NT2/D1 (cell line): ENCODE data around the gene ERG.

Experiments
- DNase-seq: peaks from one replicate; pipeline ENCODE4 v3.0.0-alpha.2; 2011; ENCODE audit warnings: low read depth, low spot score
- H3K27me3 ChIP-seq: 2 replicates; pipeline ENCODE4 v1.6.0; 2011; ENCODE audit warnings: mild to moderate bottlenecking; ENCODE audit not compliant: insufficient read length, insufficient read depth
- H3K36me3 ChIP-seq: 2 replicates; pipeline ENCODE4 v1.6.1; 2011; ENCODE audit warnings: mild to moderate bottlenecking, low read length, mixed read lengths; ENCODE audit not compliant: insufficient read depth, insufficient read length
- H3K4me1 ChIP-seq: 2 replicates; pipeline ENCODE4 v1.5.1; 2011; ENCODE audit not compliant: insufficient read depth, insufficient read length
- H3K4me3 ChIP-seq: 2 replicates; pipeline ENCODE4 v1.5.1; 2011; ENCODE audit warnings: low read depth; ENCODE audit not compliant: insufficient read length
- H3K9ac ChIP-seq: 2 replicates; pipeline ENCODE4 v1.6.0; 2011; ENCODE audit warnings: low read depth; ENCODE audit not compliant: insufficient read length
- H3K9me3 ChIP-seq: 2 replicates; pipeline ENCODE4 v1.5.1; 2011; ENCODE audit warnings: mild to moderate bottlenecking, low read length; ENCODE audit not compliant: insufficient read depth
- SUZ12 ChIP-seq: IDR thresholded peaks from 2 replicates; pipeline ENCODE4 v1.6.1; 2011; ENCODE audit not compliant: insufficient read length, insufficient read depth; ENCODE audit errors: extremely low read depth
- YY1 ChIP-seq: IDR thresholded peaks from 2 replicates; pipeline ENCODE4 v1.6.1; 2011; ENCODE audit not compliant: insufficient read length, insufficient read depth
- ZNF274 ChIP-seq: IDR thresholded peaks from 2 replicates; pipeline ENCODE4 v1.6.1; 2011; ENCODE audit warnings: mild to moderate bottlenecking, low read depth, low read length

The ERG gene

GRCh38 chr21:38472412-38473108 lies 25.7 kb downstream of the ERG start:
- no peak for DNase-seq

GRCh38 chr21:38471766-38472165 lies 26.5 kb downstream of the ERG start:
- Histone ChIP-seq H3K9me3 (no peaks in the 10 kb centered on the region), H3K4me3 (no peak overlapping the region), H3K4me1 (peaks cover 3% of the 10 kb centered on the region), H3K27me3 (no peaks in the 10 kb centered on the region), H3K9ac (no peak overlapping the region), H3K36me3 (no peaks in the 10 kb centered on the region)
- TF ChIP-seq SUZ12 (no peak), YY1 (no peak), ZNF274 (no peak)
- DNase-seq, result no peak

More at GRCh38 chr21:38472412-38473108, 25.7 kb downstream of the ERG start:
- H3K4me1 ChIP-seq, result peaks cover 3% of the 10 kb centered on the region
- no peak overlapping the region for H3K9ac ChIP-seq
- H3K36me3 ChIP-seq, result no peaks in the 10 kb centered on the region
- H3K27me3 ChIP-seq, result no peaks in the 10 kb centered on the region
- H3K9me3 ChIP-seq, result no peaks in the 10 kb centered on the region
- no peak for TF ChIP-seq ZNF274
- TF ChIP-seq YY1, result no peak
- TF ChIP-seq SUZ12, result no peak
- no peak overlapping the region for H3K4me3 ChIP-seq

- no peaks in the 10 kb centered on the region for H3K36me3 ChIP-seq
- no peaks in the 10 kb centered on the region for H3K27me3 ChIP-seq
- TF ChIP-seq SUZ12, result no peak
- TF ChIP-seq YY1, result no peak
- no peak for TF ChIP-seq ZNF274
- no peak for DNase-seq
- H3K9me3 ChIP-seq, result no peaks in the 10 kb centered on the region
- H3K9ac ChIP-seq, result no peak overlapping the region
- peaks cover 3% of the 10 kb centered on the region for H3K4me1 ChIP-seq
- H3K4me3 ChIP-seq, result no peak overlapping the region
Observed at GRCh38 chr21:38470755-38471154, 27.5 kb downstream of the ERG start.

- Histone ChIP-seq H3K4me3 (no peak overlapping the region), H3K36me3 (no peaks in the 10 kb centered on the region), H3K4me1 (peaks cover 3% of the 10 kb centered on the region), H3K27me3 (no peaks in the 10 kb centered on the region), H3K9me3 (no peaks in the 10 kb centered on the region), H3K9ac (no peak overlapping the region)
- TF ChIP-seq SUZ12 (no peak), ZNF274 (no peak), YY1 (no peak)
- no peak for DNase-seq
Observed at GRCh38 chr21:38469642-38470041, 28.6 kb downstream of the ERG start.

GRCh38 chr21:38468989-38469388 lies 29.3 kb downstream of the ERG start:
- no peak overlapping the region for H3K9ac ChIP-seq
- peaks cover under 1% of the 10 kb centered on the region for H3K4me1 ChIP-seq
- H3K27me3 ChIP-seq, result no peaks in the 10 kb centered on the region
- H3K36me3 ChIP-seq, result no peaks in the 10 kb centered on the region
- no peak for TF ChIP-seq SUZ12
- TF ChIP-seq ZNF274, result no peak
- no peak for TF ChIP-seq YY1
- H3K9me3 ChIP-seq, result no peaks in the 10 kb centered on the region
- DNase-seq, result no peak
- no peak overlapping the region for H3K4me3 ChIP-seq

GRCh38 chr21:38467911-38468310 lies 30.4 kb downstream of the ERG start:
- no peaks in the 10 kb centered on the region for H3K27me3 ChIP-seq
- no peaks in the 10 kb centered on the region for H3K4me1 ChIP-seq
- TF ChIP-seq SUZ12, result no peak
- TF ChIP-seq ZNF274, result no peak
- TF ChIP-seq YY1, result no peak
- H3K9ac ChIP-seq, result no peak overlapping the region
- no peak overlapping the region for H3K4me3 ChIP-seq
- no peaks in the 10 kb centered on the region for H3K36me3 ChIP-seq
- DNase-seq, result no peak
- no peaks in the 10 kb centered on the region for H3K9me3 ChIP-seq

- no peak overlapping the region for H3K9ac ChIP-seq
- TF ChIP-seq SUZ12 (no peak), ZNF274 (no peak), YY1 (no peak)
- no peaks in the 10 kb centered on the region for H3K9me3 ChIP-seq
- no peak overlapping the region for H3K4me3 ChIP-seq
- DNase-seq, result no peak
- H3K27me3 ChIP-seq, result no peaks in the 10 kb centered on the region
- H3K4me1 ChIP-seq, result no peaks in the 10 kb centered on the region
- H3K36me3 ChIP-seq, result no peaks in the 10 kb centered on the region
Observed at GRCh38 chr21:38467374-38467773, 30.9 kb downstream of the ERG start.
